UCSD-AML1 (cell line): Measurements from ENCODE around the gene TTC9B.

ENCODE experiments used
- DNase-seq: peaks from one replicate; lab custom pipeline; 2025; ENCODE audit not compliant: unreplicated experiment; lab: John Stamatoyannopoulos, UW

Gene TTC9B

DNA sequence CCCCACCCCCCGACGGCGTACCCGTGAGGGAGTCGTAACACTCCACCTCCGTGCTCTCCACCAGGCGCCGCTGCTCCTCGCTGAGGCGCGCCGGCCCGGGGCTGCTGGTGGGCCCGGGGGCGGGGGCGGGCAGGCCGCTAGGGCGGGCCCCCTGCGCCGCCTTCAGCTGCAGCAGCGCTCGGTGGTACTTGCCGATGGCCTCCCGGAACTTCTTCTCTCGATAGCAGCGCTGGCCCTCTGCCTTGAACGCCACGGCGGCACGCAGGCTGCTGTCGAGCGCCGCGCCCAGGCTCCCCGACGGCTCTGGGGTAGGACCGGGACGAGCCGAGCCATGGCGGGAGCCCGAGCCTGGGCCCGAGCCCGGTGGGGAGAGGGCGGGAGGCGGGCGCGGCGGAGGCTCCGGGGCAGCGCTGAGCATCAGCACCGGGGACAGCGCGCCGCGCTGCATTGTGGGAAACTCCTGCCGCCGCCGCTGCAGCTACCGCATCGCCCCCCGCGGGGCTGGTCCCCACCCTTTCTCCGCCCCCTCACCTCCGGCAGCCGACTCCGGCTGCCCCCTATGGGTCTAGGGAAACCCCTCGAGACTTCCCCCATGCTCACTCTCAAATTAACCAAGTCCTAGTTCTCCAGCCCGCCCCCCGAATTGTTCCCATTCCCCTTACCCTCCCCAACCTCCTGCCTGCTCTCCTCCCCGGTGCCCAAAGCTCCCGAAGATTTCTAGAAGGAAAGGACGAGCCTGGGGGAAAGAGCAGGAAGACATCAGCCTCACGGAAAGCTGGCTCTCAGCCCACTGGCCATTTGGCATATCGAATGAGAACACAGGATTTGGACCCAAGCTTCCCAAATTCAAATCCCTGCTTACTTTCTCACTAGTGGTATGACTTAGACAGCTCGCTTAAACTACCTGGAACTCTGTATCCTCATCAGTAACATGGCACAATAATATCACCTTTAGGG lies at the start of gene TTC9B:
TTC9B (minus strand) TSS at position 451 of the 957 bp plus-strand sequence; CDS start at position 448, 3 bp downstream.
- no peak for DNase-seq

DNA sequence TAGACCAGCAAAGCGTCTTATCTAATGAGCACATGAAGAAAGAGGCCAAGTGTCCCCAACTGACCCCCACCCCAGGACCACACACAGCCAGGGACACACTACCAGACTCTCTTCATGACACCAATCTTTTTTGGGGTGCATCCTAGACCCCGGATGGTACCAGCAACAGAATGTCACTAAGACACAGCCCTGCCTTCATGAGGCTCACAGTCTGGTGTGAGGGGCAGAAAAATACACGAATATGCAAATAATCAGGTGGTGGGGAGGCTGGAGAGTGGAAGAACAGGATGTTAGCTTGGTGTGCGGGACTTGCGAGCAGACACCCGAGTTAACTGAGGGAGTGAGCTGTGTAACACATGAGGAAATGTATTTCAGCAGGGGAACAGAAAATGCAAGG lies 49.4 kb upstream of the TTC9B start:
- DNase-seq = no peak

- no peak for DNase-seq
Measured at GRCh38 chr19:40266912-40267600, 48.9 kb upstream of the TTC9B start.

DNA sequence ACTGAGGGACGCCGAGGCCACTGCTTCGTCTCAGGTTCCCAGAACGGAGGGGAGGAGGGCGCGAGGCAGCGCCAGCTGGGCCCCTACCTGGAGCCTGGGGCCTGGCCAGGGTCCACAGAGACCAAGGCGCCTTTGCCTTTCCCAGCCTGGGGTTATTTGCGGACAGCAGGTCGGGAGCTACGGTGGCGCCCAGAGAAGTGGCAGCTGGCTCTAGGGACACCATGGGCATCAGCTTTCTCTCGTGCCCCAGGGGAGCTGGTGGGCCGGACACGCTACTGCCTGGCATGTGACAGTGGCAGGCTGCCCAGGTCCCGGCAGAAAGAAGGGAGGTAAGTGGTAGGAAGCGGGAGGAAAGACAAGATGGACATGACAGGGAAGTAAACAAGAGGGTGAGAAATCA lies 47.9 kb upstream of the TTC9B start:
- DNase-seq = no peak

GRCh38 chr19:40265763-40266099 lies 47.5 kb upstream of the TTC9B start:
- DNase-seq = no peak

DNA sequence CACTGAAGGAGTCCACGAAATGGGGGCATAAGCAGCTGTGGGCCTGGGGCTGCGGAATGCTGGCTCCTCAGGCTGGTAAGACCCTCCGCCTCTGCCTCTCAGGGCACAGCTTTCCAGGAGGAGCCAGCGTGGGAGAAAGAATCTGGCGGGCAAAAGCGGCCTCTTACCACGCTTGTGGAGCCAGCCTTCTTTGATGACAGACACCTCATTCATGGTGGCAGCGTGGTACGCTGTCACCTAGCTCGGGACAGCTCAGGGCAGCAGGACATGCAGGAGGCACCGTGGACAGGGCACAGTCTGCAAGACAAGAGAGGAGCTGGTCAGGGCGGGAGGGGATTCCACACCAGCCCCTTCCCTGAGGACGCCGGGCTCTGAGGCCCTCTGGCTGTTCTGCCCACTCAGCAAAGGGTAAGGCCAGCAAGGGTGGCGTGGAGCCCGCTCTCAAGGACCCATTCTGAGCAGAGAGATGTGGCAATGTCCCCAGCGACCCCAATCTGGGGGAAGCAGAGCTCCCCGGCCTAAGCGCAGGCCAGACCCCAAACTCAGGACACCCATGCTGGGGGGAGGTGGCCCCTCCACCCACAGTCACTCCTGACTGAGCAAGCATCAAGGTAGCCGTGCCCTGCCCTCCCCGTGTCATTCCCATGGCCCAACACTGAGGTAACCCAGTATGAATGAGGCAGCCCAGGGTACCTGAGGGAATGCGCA lies 47.0 kb upstream of the TTC9B start:
- no peak for DNase-seq

DNA sequence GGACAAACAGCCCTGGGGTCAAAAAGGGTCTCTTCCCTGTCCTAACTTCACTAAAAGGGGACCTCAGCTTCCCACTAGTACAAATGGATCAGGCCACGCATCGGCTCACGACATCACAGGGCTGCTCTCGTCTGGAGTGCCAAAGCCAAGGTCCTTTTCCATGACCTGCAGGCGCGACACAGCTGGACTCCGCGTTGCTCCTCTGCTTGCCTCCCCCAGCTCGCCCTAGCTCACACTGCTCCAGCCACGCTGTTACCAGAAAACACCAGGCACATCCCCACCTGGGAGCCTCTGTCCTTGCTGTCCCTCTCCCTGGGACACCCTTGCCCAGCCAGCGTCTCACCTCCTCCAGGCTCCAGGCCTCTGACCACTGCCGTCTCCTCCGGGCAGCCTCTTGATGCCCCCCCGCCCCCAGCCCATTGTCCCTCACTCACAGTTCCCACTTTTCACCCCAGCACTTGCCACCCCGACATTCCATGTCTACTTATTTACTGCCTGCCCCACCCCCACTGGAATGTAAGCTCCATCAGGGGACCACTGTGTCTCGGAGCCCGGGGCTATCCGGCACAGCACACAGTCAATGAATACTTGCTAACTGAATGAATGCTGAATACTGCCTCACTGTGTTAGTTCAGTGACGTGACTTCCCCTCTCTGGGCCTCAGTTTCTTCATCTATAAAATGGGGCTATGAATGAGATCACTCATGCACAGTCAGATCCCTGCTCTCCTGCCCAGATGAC lies 46.3 kb upstream of the TTC9B start:
- no peak for DNase-seq

- no peak for DNase-seq
Measured at GRCh38 chr19:40263440-40264313, 45.5 kb upstream of the TTC9B start.

DNA sequence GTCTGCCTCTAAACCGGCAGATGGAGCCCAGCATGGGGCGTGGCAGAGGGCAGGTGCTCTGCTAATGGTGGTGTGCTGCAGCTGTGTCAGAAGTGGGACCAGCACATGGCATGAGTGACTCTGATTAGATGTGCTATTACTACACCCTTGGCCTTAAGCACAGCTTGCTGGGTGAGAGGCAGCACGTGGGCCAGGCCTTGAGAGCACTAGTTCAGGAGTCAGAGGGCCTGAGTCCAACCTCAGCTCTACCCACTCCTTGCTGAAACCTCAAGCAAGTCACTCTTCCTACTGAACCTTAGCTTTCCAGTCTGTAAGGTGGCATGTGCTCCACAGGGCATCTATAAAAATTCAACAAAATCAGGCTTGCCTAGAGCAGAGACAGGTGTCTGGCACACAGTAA lies 44.2 kb upstream of the TTC9B start:
- no peak for DNase-seq

GRCh38 chr19:40261631-40262030 lies 43.4 kb upstream of the TTC9B start:
- no peak for DNase-seq

GRCh38 chr19:40257096-40257517 lies 38.9 kb upstream of the TTC9B start:
- no peak for DNase-seq

DNA sequence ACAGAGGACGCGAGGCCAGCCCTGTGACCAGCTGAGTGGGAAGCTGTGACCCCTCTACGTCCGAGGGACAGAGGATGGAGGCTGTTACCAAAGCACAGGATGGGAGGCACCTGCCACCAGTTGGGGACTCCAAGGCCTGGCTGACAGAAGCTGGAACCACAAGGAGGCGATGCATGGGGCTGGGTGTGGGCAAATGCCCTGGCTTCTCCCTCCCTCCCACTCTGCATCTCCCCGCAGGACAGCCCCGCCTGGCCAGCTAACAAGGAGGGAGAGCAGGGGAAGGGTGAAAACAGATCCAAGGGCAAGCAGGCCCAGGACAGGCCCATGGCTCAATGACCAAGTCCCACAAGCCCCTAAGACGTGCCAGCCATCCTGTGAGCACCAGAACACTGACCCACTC lies 38.3 kb upstream of the TTC9B start:
- DNase-seq = no peak

GRCh38 chr19:40255619-40256166 lies 37.5 kb upstream of the TTC9B start:
- DNase-seq = no peak

DNA sequence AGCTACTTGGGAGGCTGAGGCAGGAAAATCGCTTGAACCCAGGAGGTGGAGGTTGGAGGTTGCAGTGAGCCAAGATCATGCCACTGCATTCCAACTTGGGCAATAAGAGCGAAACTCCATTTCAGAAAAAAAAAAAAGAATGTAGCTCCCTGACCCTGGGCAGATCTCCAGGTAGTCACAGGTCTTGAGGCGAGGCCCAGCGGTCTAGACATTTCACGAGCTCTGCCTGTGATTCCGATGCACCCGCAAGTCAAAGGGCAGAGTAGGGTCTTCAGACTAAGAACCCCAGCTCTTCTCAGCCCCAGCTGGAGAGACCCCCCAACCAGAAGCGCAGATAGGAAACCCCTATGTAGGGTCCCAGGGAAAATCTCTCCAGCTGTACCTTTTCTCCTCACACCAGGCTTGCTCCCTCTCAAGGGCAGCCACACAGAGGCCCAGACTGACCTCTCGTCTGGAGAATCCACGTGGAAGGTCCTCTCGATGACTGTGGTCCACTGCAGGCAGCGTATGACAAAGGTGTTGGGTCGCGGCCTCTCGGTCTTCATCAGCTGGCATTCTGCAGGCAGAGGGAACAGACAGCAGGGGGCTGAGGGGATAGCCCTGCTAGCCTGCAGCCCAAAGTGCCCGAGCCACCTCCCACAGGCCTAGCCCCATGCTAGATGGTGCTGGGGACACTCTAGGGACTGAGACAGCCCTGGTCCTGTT lies 36.7 kb upstream of the TTC9B start:
- no peak for DNase-seq

DNA sequence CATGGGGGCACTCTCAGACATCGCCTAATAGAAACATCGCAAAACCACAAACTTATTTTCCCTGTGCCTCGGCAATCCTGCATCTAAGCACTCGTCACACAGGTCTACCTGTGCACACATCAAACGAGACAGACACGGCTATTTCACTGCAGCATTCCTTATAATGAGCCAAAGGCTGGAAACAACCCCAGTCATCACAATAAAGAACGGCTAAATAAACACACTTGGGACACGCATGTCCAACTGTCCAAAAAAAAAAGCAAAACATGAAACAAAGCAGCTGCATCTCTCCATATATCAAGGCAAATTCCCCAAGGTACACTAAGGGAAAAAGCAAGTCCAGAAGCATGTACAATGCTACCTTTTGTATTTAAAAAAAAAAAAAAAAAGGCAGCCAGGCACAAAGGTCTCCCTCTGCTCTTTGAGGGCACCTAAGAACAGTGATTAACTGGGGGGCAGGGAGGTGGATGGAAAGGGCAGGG lies 35.5 kb upstream of the TTC9B start:
- DNase-seq = no peak

GRCh38 chr19:40252395-40252794 lies 34.2 kb upstream of the TTC9B start:
- DNase-seq = no peak

DNA sequence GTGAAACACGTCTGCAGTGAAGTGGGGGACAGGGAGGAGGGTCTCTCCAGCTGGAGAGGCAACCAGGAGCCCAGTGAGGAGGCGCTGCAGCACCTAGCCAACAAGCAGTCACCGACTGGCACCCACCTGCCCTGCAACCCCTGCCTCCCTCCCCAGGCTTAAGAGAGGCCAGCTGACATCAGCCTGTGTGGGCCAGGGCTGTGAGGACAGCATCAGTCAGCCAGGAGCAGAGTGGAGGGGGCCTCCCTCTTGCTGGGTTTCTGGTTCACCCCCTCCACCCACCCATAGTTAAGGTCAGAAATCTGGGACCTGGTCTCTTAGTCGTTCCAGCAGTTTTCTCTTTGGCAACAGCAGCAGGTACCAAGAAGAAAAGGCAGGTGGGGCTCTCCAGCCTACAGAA lies 33.8 kb upstream of the TTC9B start:
- DNase-seq = no peak

DNA sequence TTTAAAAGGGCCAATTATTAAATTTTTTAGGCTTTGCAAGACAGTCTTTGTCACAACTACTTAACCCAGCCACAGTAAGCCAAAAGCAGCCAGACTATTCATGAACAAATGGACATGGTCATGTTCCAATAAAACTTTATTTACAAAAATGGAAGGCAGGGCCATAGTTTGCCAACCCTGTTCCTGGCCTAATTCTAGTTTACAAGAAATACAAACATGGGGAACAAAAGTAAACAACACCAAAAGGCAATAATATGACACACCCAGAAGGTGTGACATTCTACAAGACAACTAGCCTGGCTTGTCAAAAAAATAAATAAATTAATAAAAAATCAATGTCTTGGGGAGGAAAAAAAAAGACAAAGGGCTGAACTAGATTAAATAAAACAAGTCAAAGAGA lies 33.1 kb upstream of the TTC9B start:
- DNase-seq = no peak

DNA sequence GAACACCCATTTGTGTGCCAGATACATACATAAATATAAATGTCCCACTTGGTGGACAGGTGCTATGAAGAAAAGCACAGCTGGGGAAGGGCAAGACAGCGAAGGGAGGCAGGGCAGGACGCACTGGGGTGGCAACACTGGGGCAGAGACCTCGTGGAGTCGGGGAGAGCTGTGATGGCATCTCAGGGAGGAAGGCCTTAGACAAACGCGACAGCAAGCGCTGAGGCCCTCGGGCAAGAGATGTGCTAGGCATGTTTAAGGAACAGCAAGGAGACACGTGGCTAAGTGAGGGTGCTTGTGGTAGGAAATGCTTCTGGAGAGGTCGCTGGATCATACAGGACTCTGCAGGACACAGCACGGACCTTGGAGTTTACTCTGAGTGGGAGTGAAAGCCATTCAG lies 31.6 kb upstream of the TTC9B start:
- DNase-seq = no peak
